GM10847 (cell line): ENCODE results near the gene NUAK1.

Experiments
- POLR2A ChIP-seq: IDR thresholded peaks from 2 replicates; pipeline ENCODE4 v1.6.1; 2011; ENCODE audit not compliant: insufficient read length; ENCODE audit errors: extremely low read depth

NUAK1 gene

GRCh38 chr12:106138357-106138632, 459 bp downstream of the NUAK1 start:
- TF ChIP-seq POLR2A = no peak

GRCh38 chr12:106137530-106138356, 1.0 kb downstream of the NUAK1 start:
- no peak for TF ChIP-seq POLR2A

- no peak for TF ChIP-seq POLR2A
These were observed 2.5 kb downstream of the NUAK1 start for GRCh38 chr12:106136263-106136662.

- no peak for TF ChIP-seq POLR2A
These were observed 3.0 kb downstream of the NUAK1 start for GRCh38 chr12:106135781-106136180.

- no peak for TF ChIP-seq POLR2A
These were observed 3.7 kb downstream of the NUAK1 start for GRCh38 chr12:106135075-106135474.

GRCh38 chr12:106134294-106134949, 4.3 kb downstream of the NUAK1 start:
- no peak for TF ChIP-seq POLR2A

- TF ChIP-seq POLR2A = no peak
These were observed 5.3 kb downstream of the NUAK1 start for GRCh38 chr12:106133136-106134087.

- no peak for TF ChIP-seq POLR2A
These were observed 6.3 kb downstream of the NUAK1 start for GRCh38 chr12:106132175-106133135.

GRCh38 chr12:106131676-106132075, 7.1 kb downstream of the NUAK1 start:
- TF ChIP-seq POLR2A = no peak

GRCh38 chr12:106130474-106131113, 8.2 kb downstream of the NUAK1 start:
- TF ChIP-seq POLR2A = no peak

- no peak for TF ChIP-seq POLR2A
These were observed 10.0 kb downstream of the NUAK1 start for GRCh38 chr12:106128585-106129328.

- no peak for TF ChIP-seq POLR2A
These were observed 11.2 kb downstream of the NUAK1 start for GRCh38 chr12:106127338-106128126.

GRCh38 chr12:106126441-106127337, 12.1 kb downstream of the NUAK1 start:
- TF ChIP-seq POLR2A = no peak
